ENCODE measurements around the gene CIAO3.

DNA sequence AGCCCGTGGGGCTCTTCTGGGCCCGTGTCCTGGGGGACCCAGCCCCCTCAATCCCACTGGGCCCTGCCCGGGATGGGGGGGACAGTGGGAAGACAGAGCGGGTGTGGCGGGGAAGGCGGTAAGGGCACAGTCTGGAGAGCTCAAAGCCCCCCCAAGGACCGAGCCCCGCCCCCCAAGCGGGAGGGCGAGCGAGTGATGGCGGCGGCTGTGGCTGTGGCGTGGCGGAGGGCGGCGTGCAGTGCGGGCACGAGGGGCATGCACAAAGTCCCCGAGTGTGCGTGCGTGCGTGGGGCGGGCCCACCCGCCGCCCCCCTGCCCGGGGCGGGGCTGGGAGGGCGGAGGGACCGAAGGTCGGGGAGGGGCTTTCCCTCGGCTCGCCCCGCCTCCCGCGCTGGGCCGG lies 47.0 kb downstream of the CIAO3 start:
- TF ChIP-seq, protein P1, sequence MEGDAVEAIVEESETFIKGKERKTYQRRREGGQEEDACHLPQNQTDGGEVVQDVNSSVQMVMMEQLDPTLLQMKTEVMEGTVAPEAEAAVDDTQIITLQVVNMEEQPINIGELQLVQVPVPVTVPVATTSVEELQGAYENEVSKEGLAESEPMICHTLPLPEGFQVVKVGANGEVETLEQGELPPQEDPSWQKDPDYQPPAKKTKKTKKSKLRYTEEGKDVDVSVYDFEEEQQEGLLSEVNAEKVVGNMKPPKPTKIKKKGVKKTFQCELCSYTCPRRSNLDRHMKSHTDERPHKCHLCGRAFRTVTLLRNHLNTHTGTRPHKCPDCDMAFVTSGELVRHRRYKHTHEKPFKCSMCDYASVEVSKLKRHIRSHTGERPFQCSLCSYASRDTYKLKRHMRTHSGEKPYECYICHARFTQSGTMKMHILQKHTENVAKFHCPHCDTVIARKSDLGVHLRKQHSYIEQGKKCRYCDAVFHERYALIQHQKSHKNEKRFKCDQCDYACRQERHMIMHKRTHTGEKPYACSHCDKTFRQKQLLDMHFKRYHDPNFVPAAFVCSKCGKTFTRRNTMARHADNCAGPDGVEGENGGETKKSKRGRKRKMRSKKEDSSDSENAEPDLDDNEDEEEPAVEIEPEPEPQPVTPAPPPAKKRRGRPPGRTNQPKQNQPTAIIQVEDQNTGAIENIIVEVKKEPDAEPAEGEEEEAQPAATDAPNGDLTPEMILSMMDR (IDR thresholded peaks at IDR 0.05; ENCODE audit: poor library complexity, severe bottlenecking): no peak
- TF ChIP-seq POLR2AphosphoS5 (IDR thresholded peaks at IDR 0.05) (no peak), TAF1 (IDR thresholded peaks at IDR 0.05; ENCODE audit: low read depth) (no peak), EZH2 (IDR thresholded peaks at IDR 0.05; ENCODE audit: borderline replicate concordance, insufficient read depth, low read length, poor library complexity, severe bottlenecking) (no peak), EP300 (conservative IDR thresholded peaks at IDR 0.05; ENCODE audit: poor library complexity, severe bottlenecking) (no peak), SMC3 (conservative IDR thresholded peaks at IDR 0.05; ENCODE audit: poor library complexity) (no peak), MXI1 (conservative IDR thresholded peaks at IDR 0.05; ENCODE audit: poor library complexity, severe bottlenecking) (no peak)
- TF ChIP-seq, protein P2, sequence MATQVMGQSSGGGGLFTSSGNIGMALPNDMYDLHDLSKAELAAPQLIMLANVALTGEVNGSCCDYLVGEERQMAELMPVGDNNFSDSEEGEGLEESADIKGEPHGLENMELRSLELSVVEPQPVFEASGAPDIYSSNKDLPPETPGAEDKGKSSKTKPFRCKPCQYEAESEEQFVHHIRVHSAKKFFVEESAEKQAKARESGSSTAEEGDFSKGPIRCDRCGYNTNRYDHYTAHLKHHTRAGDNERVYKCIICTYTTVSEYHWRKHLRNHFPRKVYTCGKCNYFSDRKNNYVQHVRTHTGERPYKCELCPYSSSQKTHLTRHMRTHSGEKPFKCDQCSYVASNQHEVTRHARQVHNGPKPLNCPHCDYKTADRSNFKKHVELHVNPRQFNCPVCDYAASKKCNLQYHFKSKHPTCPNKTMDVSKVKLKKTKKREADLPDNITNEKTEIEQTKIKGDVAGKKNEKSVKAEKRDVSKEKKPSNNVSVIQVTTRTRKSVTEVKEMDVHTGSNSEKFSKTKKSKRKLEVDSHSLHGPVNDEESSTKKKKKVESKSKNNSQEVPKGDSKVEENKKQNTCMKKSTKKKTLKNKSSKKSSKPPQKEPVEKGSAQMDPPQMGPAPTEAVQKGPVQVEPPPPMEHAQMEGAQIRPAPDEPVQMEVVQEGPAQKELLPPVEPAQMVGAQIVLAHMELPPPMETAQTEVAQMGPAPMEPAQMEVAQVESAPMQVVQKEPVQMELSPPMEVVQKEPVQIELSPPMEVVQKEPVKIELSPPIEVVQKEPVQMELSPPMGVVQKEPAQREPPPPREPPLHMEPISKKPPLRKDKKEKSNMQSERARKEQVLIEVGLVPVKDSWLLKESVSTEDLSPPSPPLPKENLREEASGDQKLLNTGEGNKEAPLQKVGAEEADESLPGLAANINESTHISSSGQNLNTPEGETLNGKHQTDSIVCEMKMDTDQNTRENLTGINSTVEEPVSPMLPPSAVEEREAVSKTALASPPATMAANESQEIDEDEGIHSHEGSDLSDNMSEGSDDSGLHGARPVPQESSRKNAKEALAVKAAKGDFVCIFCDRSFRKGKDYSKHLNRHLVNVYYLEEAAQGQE (IDR thresholded peaks at IDR 0.05; ENCODE audit: borderline replicate concordance): no peak
